HCT116 (cell line): Measurements from ENCODE around the gene PTX4. TPM values are rescaled to one million over a fixed set of nuclear protein-coding genes. Genes with fewer than 3 reads are reported as not detected.

Experiments
- ATAC-seq: fragments of 200-7000 bp; cut with Tn5 transposase; 2 replicates; pipeline ENCODE4 v1.9.1; 2020; ENCODE audit warnings: mild to moderate bottlenecking, moderate library complexity
- BruUV-seq: library from RNA; stranded (reverse); fragments of 400-500 nt; replicated peaks from 2 replicates; lab custom pipeline; 2021; lab: Mats Ljungman, UMichigan
- CTCF ChIA-PET: fragments of 300-600 bp; sonication (Branson Sonifier 250); formaldehyde crosslinking; loops from one replicate; lab custom pipeline; 2021; ENCODE audit warnings: antibody characterized with exemption; lab: Charles Lee
- POLR2A ChIA-PET: fragments of 300-600, 350-600 bp; sonication (Branson Sonifier 250); formaldehyde crosslinking; loops from one replicate; lab custom pipeline; 2021; ENCODE audit warnings: antibody characterized with exemption; lab: Charles Lee
- RAD21 ChIA-PET, 2 experiments: fragments of 300-600 bp; sonication (Branson Sonifier 250); formaldehyde crosslinking; loops; one replicate each; lab custom pipeline; 2023; ENCODE audit warnings: low total read pairs in 2 of 2; ENCODE audit not compliant: uncharacterized antibody in 2 of 2, unreplicated experiment in 2 of 2, low non-redundant PET in 1 of 2; lab: Charles Lee
- DNase-seq: peaks from one replicate; pipeline ENCODE4 v3.0.0-alpha.2; 2010; ENCODE audit warnings: low read depth, low spot score
- H2AFZ ChIP-seq: fragments of 200-600 bp; shearing (Covaris generic), sonication (generic); 2 replicates; pipeline ENCODE4 v1.6.1; 2017; ENCODE audit warnings: low read depth, mixed run types, mixed read lengths, antibody characterized with exemption, low read length; ENCODE audit not compliant: poor library complexity, severe bottlenecking
- H3K27ac ChIP-seq: 2 replicates; pipeline ENCODE4 v1.5.1; 2012; ENCODE audit warnings: low read depth, low read length
- H3K27me3 ChIP-seq: fragments of 200-600 bp; sonication (generic); 2 replicates; pipeline ENCODE4 v1.6.1; 2016; ENCODE audit warnings: mixed run types, low read length, mixed read lengths; ENCODE audit not compliant: insufficient read depth
- H3K36me3 ChIP-seq, 2 experiments: fragments of 200-500 bp in 1 of 2; fragments of 200-600 bp in 1 of 2; sonication (Bioruptor generic) in 1 of 2; sonication (generic) in 1 of 2; 2 replicates each; pipeline versions ENCODE4 v1.5.1 to v1.6.1; 2014 to 2016; ENCODE audit warnings: low read length in 2 of 2, inconsistent platforms in 1 of 2, mixed read lengths in 1 of 2, mixed run types in 1 of 2; ENCODE audit not compliant: insufficient read depth in 2 of 2, control insufficient read depth in 1 of 2
- H3K4me1 ChIP-seq, 2 experiments: fragments of 200-600 bp in 1 of 2; sonication (generic) in 1 of 2; 2 replicates each; pipeline versions ENCODE4 v1.5.1 to v1.6.1; 2012 to 2017; ENCODE audit warnings: low read length in 2 of 2, inconsistent platforms in 1 of 2, mild to moderate bottlenecking in 1 of 2, mixed read lengths in 1 of 2, mixed run types in 1 of 2, moderate library complexity in 1 of 2; ENCODE audit not compliant: insufficient read depth in 2 of 2, control insufficient read depth in 1 of 2
- H3K4me2 ChIP-seq: fragments of 200-600 bp; sonication (generic); 2 replicates; pipeline ENCODE4 v1.6.1; 2017; ENCODE audit warnings: mixed run types, low read length, mixed read lengths
- H3K4me3 ChIP-seq, 2 experiments: fragments of 200-600 bp in 1 of 2; sonication (generic) in 1 of 2; replicated peaks in 1 of 2; 2 replicates each; pipeline ENCODE4 v1.5.1; 2011 to 2016; ENCODE audit warnings: low read length in 2 of 2, control low read depth in 1 of 2, low read depth in 1 of 2, mild to moderate bottlenecking in 1 of 2, mixed read lengths in 1 of 2, mixed run types in 1 of 2
- H3K79me2 ChIP-seq: fragments of 200-600 bp; sonication (generic); 2 replicates; pipeline ENCODE4 v1.6.1; 2017; ENCODE audit warnings: mild to moderate bottlenecking, mixed run types, low read length, moderate library complexity, mixed read lengths; ENCODE audit not compliant: insufficient read depth
- H3K9ac ChIP-seq: fragments of 200-600 bp; sonication (generic); 2 replicates; pipeline ENCODE4 v1.6.1; 2016; ENCODE audit warnings: low read length, mixed read lengths
- H3K9me2 ChIP-seq: fragments of 200-600 bp; sonication (generic), shearing (Covaris generic); 2 replicates; pipeline ENCODE4 v1.6.1; 2017; ENCODE audit warnings: mixed run types, mild to moderate bottlenecking, moderate library complexity; ENCODE audit not compliant: insufficient read depth
- H3K9me3 ChIP-seq, 2 experiments: fragments of 200-500 bp in 1 of 2; fragments of 200-600 bp in 1 of 2; sonication (Bioruptor generic) in 1 of 2; sonication (generic) in 1 of 2; 2 replicates each; pipeline ENCODE4 v1.6.1; 2014 to 2017; ENCODE audit warnings: low read length in 2 of 2, mixed read lengths in 2 of 2, inconsistent platforms in 1 of 2, low read depth in 1 of 2, mild to moderate bottlenecking in 1 of 2, mixed run types in 1 of 2, moderate library complexity in 1 of 2; ENCODE audit not compliant: control insufficient read depth in 1 of 2, insufficient read depth in 1 of 2
- H4K20me1 ChIP-seq: fragments of 200-600 bp; sonication (generic), shearing (Covaris generic); 2 replicates; pipeline ENCODE4 v1.6.1; 2017; ENCODE audit warnings: mixed run types, mild to moderate bottlenecking, moderate library complexity; ENCODE audit not compliant: insufficient read depth
- CBX3 ChIP-seq: IDR thresholded peaks from 2 replicates; pipeline ENCODE4 v1.6.1; 2012; ENCODE audit warnings: low read depth
- CEBPB ChIP-seq: IDR thresholded peaks from 2 replicates; pipeline ENCODE4 v1.6.1; 2012; ENCODE audit warnings: low read depth
- CTCF ChIP-seq, 3 experiments: fragments of 200-600 bp in 1 of 3; sonication (generic) in 1 of 3; IDR thresholded peaks in 2 of 3; conservative IDR thresholded peaks in 1 of 3; 2 replicates each; pipeline ENCODE4 v1.5.1; 2012 to 2017; ENCODE audit warnings: low read depth in 2 of 3, low read length in 2 of 3, antibody characterized with exemption in 1 of 3, borderline replicate concordance in 1 of 3, control low read depth in 1 of 3, mild to moderate bottlenecking in 1 of 3, mixed read lengths in 1 of 3, mixed run types in 1 of 3, moderate library complexity in 1 of 3; ENCODE audit not compliant: insufficient read depth in 1 of 3
- EGR1 ChIP-seq: IDR thresholded peaks from 2 replicates; pipeline ENCODE4 v1.6.1; 2012; ENCODE audit warnings: low read depth
- JUND ChIP-seq: IDR thresholded peaks from 2 replicates; pipeline ENCODE4 v1.6.1; 2012
- SRF ChIP-seq: IDR thresholded peaks from 2 replicates; pipeline ENCODE4 v1.6.1; 2012; ENCODE audit warnings: low read depth
- YY1 ChIP-seq: IDR thresholded peaks from 2 replicates; pipeline ENCODE4 v1.6.1; 2011; ENCODE audit warnings: low read length, low read depth, moderate library complexity, mild to moderate bottlenecking; ENCODE audit not compliant: insufficient replicate concordance; ENCODE audit errors: extremely low read depth
- ZNF274 ChIP-seq: fragments of 200-500 bp; sonication (Bioruptor generic); IDR thresholded peaks from 2 replicates; pipeline ENCODE4 v1.6.1; 2014; ENCODE audit warnings: mild to moderate bottlenecking, low read depth, low read length, inconsistent platforms
- intact Hi-C: fragments of 100-400 bp; cut with micrococcal nuclease; formaldehyde crosslinking; loops from 2 replicates; pipeline ENCODE4 v1.10.0; 2022
- total RNA-seq: library from RNA; stranded (reverse); gene quantifications from one replicate; pipeline ENCODE4 v1.2.1, GENCODE V29; 2021; ENCODE audit not compliant: unreplicated experiment

The PTX4 gene
- total RNA-seq, 1 experiment from 2014 or later, result not detected

GRCh38 chr16:1523581-1524245 is 35.0 kb upstream of the PTX4 start:
- Histone ChIP-seq H3K27me3 (no peaks in the 10 kb centered on the region), H3K9me3 (no peaks in the 10 kb centered on the region), H3K4me2 (no peak overlapping the region), H3K36me3 (no peaks in the 10 kb centered on the region), H3K9ac (no peak overlapping the region), H3K27ac (no peak overlapping the region), H2AFZ (no peak overlapping the region), H3K4me1 (no peaks in the 10 kb centered on the region), H3K79me2 (no peaks in the 10 kb centered on the region), H3K4me3 (no peak overlapping the region), H3K9me2 (no peaks in the 10 kb centered on the region), H4K20me1 (no peaks in the 10 kb centered on the region)
- no peak for TF ChIP-seq YY1
- no peak for TF ChIP-seq JUND
- no peak for TF ChIP-seq EGR1
- TF ChIP-seq SRF, result no peak
- TF ChIP-seq CEBPB, result no peak
- no peak for TF ChIP-seq ZNF274
- BruUV-seq, result no TSS peak
- intact Hi-C loops, result no loop called here
- ChIA-PET POLR2A (no interaction called here), CTCF (no interaction called here), RAD21 (no interaction called here)
- ATAC-seq (no peak), DNase-seq (no peak)

- no peak for ATAC-seq
- H3K9me2 ChIP-seq, result no peaks in the 10 kb centered on the region
- no peaks in the 10 kb centered on the region for H3K36me3 ChIP-seq
- H3K4me1 ChIP-seq, result no peaks in the 10 kb centered on the region
- no peak overlapping the region for H3K27ac ChIP-seq
- CTCF ChIA-PET, result no interaction called here
- H3K79me2 ChIP-seq, result no peaks in the 10 kb centered on the region
- H3K4me3 ChIP-seq, result no peak overlapping the region
- RAD21 ChIA-PET, result no interaction called here
- no TSS peak for BruUV-seq
- TF ChIP-seq CTCF (IDR thresholded peaks at IDR 0.05 in 2 of 3, conservative IDR thresholded peaks at IDR 0.05 in 1 of 3; ENCODE audit: borderline replicate concordance in 1 of 3, insufficient read depth in 1 of 3, low read depth in 2 of 3, low read length in 2 of 3), result no peak
- no peak for TF ChIP-seq CBX3
- DNase-seq, result no peak
- no peaks in the 10 kb centered on the region for H3K9me3 ChIP-seq
- POLR2A ChIA-PET, result no interaction called here
- H4K20me1 ChIP-seq, result no peaks in the 10 kb centered on the region
- no peak overlapping the region for H3K4me2 ChIP-seq
- intact Hi-C loops, result no loop called here
- H3K9ac ChIP-seq, result no peak overlapping the region
- no peak overlapping the region for H2AFZ ChIP-seq
- H3K27me3 ChIP-seq, result no peaks in the 10 kb centered on the region
Measured at GRCh38 chr16:1520461-1520860, 31.7 kb upstream of the PTX4 start.
